ENCODE results near the gene RAB3IP. TPM values are rescaled to one million over a fixed set of nuclear protein-coding genes. Genes with fewer than 3 reads are reported as not detected.

Gene RAB3IP
- total RNA-seq, 1 donor from 2014 or later = 29.6 TPM

DNA sequence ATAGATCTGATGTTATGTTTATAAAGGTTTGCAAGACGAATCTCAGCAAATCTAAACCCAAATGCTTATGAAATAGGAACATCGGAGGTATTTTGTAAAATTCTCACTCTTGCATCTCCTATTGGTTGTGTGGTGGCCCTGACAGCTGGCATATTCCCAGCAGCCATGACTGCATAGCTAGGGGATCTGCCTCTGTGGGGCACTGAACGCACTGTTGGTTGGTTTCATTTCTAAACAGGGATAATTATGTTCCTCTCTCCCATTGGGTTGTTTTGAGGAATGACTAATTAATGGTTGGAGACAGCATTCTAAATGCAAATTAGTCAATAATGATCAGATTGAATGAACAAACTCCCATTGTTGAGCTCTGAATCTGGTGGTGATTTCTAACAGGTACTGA lies 36.8 kb upstream of the RAB3IP start:
- H3K4me1 ChIP-seq = no peaks in the 10 kb centered on the region
- H3K4me3 ChIP-seq = no peak overlapping the region
- H3K27ac ChIP-seq = no peak overlapping the region
- TF ChIP-seq, protein P1, sequence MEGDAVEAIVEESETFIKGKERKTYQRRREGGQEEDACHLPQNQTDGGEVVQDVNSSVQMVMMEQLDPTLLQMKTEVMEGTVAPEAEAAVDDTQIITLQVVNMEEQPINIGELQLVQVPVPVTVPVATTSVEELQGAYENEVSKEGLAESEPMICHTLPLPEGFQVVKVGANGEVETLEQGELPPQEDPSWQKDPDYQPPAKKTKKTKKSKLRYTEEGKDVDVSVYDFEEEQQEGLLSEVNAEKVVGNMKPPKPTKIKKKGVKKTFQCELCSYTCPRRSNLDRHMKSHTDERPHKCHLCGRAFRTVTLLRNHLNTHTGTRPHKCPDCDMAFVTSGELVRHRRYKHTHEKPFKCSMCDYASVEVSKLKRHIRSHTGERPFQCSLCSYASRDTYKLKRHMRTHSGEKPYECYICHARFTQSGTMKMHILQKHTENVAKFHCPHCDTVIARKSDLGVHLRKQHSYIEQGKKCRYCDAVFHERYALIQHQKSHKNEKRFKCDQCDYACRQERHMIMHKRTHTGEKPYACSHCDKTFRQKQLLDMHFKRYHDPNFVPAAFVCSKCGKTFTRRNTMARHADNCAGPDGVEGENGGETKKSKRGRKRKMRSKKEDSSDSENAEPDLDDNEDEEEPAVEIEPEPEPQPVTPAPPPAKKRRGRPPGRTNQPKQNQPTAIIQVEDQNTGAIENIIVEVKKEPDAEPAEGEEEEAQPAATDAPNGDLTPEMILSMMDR (IDR thresholded peaks at IDR 0.05) = no peak
- DNase-seq (no peak), ATAC-seq (no peak)
- no peaks in the 10 kb centered on the region for H3K27me3 ChIP-seq
- no peaks in the 10 kb centered on the region for H3K36me3 ChIP-seq
- intact Hi-C loops (cut with DNase I) = no loop called here
- no peaks in the 10 kb centered on the region for H3K9me3 ChIP-seq

DNA sequence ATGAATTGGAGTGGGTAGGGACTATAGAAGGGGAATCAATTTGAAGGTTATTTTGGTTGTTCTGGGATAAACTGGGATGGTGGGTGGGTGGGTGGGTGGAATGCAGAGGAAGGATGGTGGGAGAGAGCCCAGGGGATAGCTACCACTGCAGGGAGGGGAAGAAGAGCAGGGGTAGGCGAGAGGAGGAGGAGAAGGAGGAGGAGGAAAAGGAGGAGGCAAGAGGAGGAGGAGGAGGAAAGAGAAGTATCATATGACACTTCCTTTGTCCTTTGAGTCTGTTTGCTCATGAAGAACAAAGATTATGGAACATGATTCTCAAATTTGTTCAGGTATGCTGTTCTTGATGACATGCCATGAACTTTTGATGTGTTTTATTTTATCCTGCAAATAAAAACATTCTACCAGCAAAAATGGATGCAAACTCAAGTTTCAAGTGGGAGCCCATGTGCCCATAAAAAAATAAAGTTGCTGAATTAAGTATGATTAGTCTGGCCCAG lies 35.5 kb upstream of the RAB3IP start:
- no peaks in the 10 kb centered on the region for H3K36me3 ChIP-seq
- no peak overlapping the region for H3K27ac ChIP-seq
- H3K4me1 ChIP-seq = no peaks in the 10 kb centered on the region
- H3K4me3 ChIP-seq = no peak overlapping the region
- intact Hi-C loops (cut with DNase I) = no loop called here
- no peaks in the 10 kb centered on the region for H3K27me3 ChIP-seq
- H3K9me3 ChIP-seq = no peaks in the 10 kb centered on the region
- ATAC-seq (no peak), DNase-seq (no peak)
- TF ChIP-seq, protein P1 (IDR thresholded peaks at IDR 0.05) = no peak

DNA sequence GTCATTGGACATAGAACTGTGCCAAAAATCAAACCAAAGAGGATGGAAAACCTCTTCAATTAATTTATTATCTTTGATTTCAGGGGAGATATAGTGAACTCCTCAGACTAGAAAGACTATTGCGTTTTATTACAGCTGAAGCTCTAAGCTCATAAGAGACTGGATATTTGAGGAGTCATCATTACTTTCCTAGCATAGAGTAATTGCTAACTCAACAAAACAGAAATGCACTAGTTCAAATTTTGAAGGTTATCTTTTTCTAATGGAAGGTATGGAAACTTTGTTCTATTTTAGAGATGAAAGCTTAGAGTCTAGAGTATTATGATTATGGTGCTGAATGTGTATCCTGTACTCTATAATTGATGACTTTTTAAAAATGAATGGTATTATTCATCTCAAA lies 34.3 kb upstream of the RAB3IP start:
- intact Hi-C loops (cut with DNase I) = no loop called here
- no peak overlapping the region for H3K4me3 ChIP-seq
- DNase-seq = no peak
- H3K9me3 ChIP-seq = no peaks in the 10 kb centered on the region
- no peak overlapping the region for H3K27ac ChIP-seq
- no peaks in the 10 kb centered on the region for H3K36me3 ChIP-seq
- TF ChIP-seq, protein P1 (IDR thresholded peaks at IDR 0.05) = no peak
- H3K27me3 ChIP-seq = no peaks in the 10 kb centered on the region
- ATAC-seq = no peak
- H3K4me1 ChIP-seq = no peaks in the 10 kb centered on the region

DNA sequence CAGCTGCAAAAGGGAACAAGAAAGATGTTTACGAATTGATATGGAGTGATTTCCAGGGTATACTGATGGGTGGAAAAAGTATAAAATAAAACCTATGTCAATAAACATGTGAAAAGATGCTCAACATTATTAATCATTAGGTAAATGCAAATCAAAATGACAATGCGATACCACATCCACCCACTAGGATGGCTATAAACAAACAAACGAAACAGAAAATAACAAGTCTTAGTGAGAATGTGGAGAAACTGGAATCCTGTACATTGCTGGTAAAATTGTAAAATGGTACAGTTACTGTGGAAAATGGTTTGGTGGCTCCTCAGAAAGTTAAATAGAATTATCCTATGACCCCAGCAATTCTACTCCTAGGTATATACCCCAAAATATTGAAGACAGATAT lies 30.0 kb upstream of the RAB3IP start:
- intact Hi-C loops (cut with DNase I) = no loop called here
- no peak for DNase-seq
- Histone ChIP-seq H3K4me3 (no peak overlapping the region), H3K36me3 (no peaks in the 10 kb centered on the region), H3K27ac (no peak overlapping the region), H3K9me3 (no peaks in the 10 kb centered on the region), H3K4me1 (no peaks in the 10 kb centered on the region), H3K27me3 (no peaks in the 10 kb centered on the region)
- no peak for ATAC-seq
- TF ChIP-seq, protein P1 (IDR thresholded peaks at IDR 0.05) = no peak

DNA sequence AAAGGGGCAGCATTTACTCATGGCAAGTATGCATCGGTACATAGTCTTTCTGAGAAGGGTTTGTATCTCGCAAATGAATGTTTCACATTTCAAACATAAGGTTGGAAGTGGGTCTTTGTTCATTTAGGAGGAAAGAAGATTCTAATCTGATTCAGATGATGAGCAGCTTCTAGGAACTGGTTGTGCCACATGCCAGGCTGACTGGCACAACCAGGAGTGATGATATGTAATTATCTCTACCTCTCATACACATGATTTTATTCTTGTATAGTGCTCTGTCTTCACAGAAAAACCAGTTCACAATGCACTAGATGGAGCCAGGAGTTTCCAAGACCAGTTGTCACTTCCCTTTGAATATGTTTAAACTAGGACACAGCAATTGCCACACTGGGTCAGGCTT lies 25.8 kb upstream of the RAB3IP start:
- H3K4me3 ChIP-seq = no peak overlapping the region
- H3K9me3 ChIP-seq = no peaks in the 10 kb centered on the region
- no peak overlapping the region for H3K27ac ChIP-seq
- no peaks in the 10 kb centered on the region for H3K4me1 ChIP-seq
- no peaks in the 10 kb centered on the region for H3K27me3 ChIP-seq
- intact Hi-C loops (cut with DNase I) = no loop called here
- H3K36me3 ChIP-seq = no peaks in the 10 kb centered on the region
- DNase-seq = no peak
- TF ChIP-seq, protein P1 (IDR thresholded peaks at IDR 0.05) = no peak
- ATAC-seq = no peak

DNA sequence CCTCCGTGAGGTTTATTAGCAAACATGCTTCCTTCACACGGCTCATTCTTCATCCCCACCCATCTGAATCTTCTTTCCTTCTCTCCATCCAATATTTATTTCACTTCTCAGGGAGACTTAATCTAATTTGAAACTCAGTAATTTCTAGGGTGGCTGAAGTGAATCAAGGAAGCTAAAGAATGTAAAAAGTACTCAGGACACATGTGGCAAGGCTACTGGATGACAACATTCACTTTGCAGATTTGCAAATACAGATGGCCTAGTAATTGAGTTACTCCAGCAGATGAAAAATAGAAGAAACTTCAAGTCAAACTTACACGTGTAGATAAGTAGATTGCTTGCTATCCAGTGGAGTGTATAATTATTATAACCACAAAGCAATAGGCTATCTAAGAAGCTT lies 24.1 kb upstream of the RAB3IP start:
- intact Hi-C loops (cut with DNase I) = no loop called here
- Histone ChIP-seq H3K36me3 (no peaks in the 10 kb centered on the region), H3K4me3 (no peak overlapping the region), H3K9me3 (no peaks in the 10 kb centered on the region), H3K27ac (no peak overlapping the region), H3K27me3 (no peaks in the 10 kb centered on the region), H3K4me1 (no peaks in the 10 kb centered on the region)
- TF ChIP-seq, protein P1 (IDR thresholded peaks at IDR 0.05) = no peak
- DNase-seq = no peak
- ATAC-seq = no peak
